HCT116 (cell line): Measurements from ENCODE around the gene MSI2.

ENCODE experiments used
- CBX3 ChIP-seq: IDR thresholded peaks from 2 replicates; pipeline ENCODE4 v1.6.1; 2012; ENCODE audit warnings: low read depth
- CEBPB ChIP-seq: IDR thresholded peaks from 2 replicates; pipeline ENCODE4 v1.6.1; 2012; ENCODE audit warnings: low read depth
- ELF1 ChIP-seq: IDR thresholded peaks from 2 replicates; pipeline ENCODE4 v1.6.1; 2012; ENCODE audit warnings: low read depth, borderline replicate concordance
- EZH2 ChIP-seq: fragments of 200-600 bp; sonication (generic); IDR thresholded peaks from 2 replicates; pipeline ENCODE4 v1.6.1; 2017; ENCODE audit warnings: antibody characterized with exemption, mixed run types
- EZH2phosphoT487 ChIP-seq: fragments of 200-600 bp; IDR thresholded peaks from 2 replicates; pipeline ENCODE4 v1.6.1; 2018; ENCODE audit warnings: antibody characterized with exemption, borderline replicate concordance
- JUND ChIP-seq: IDR thresholded peaks from 2 replicates; pipeline ENCODE4 v1.6.1; 2012
- POLR2A ChIP-seq: IDR thresholded peaks from 2 replicates; pipeline ENCODE4 v1.7.0; 2011; ENCODE audit warnings: borderline replicate concordance; ENCODE audit not compliant: insufficient read depth, insufficient read length; ENCODE audit errors: extremely low read depth
- POLR2AphosphoS5 ChIP-seq: IDR thresholded peaks from 2 replicates; pipeline ENCODE4 v1.6.1; 2011; ENCODE audit warnings: mild to moderate bottlenecking, low read depth, low read length, moderate library complexity
- SRF ChIP-seq: IDR thresholded peaks from 2 replicates; pipeline ENCODE4 v1.6.1; 2012; ENCODE audit warnings: low read depth
- ZNF274 ChIP-seq: fragments of 200-500 bp; sonication (Bioruptor generic); IDR thresholded peaks from 2 replicates; pipeline ENCODE4 v1.6.1; 2014; ENCODE audit warnings: mild to moderate bottlenecking, low read depth, low read length, inconsistent platforms
- TF ChIP-seq, protein P1 (sequence below), 3 experiments: fragments of 200-600 bp in 1 of 3; sonication (generic) in 1 of 3; IDR thresholded peaks in 2 of 3; conservative IDR thresholded peaks in 1 of 3; 2 replicates each; pipeline ENCODE4 v1.5.1; 2012 to 2017; ENCODE audit warnings: low read depth in 2 of 3, low read length in 2 of 3, antibody characterized with exemption in 1 of 3, borderline replicate concordance in 1 of 3, control low read depth in 1 of 3, mild to moderate bottlenecking in 1 of 3, mixed read lengths in 1 of 3, mixed run types in 1 of 3, moderate library complexity in 1 of 3; ENCODE audit not compliant: insufficient read depth in 1 of 3

DNA sequence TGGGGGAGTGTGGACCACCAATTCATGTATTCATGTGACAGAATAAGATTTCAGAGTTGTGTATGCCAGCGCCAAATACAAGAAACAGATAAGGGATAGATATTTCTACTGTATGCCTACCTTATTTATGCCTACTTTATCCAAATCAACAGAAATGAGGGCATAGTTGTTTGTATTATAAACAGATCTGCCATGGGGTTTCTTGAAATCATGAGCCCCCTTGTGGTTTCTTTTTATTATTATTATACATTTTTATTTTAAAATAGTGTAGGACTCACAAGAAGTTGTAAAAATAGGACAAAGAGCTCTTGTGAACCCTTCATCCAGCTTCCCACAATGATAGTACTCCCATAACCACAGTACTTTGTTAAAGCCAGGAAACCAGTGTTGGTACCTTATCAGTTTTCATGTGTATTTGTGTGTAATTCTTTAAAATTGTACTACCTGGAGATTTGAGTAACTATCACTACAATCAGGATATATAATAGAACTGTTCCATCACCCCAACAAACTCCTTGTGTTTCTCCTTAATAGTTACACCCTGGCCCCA is 259.4 kb downstream of the MSI2 start:
- TF ChIP-seq, protein P1, sequence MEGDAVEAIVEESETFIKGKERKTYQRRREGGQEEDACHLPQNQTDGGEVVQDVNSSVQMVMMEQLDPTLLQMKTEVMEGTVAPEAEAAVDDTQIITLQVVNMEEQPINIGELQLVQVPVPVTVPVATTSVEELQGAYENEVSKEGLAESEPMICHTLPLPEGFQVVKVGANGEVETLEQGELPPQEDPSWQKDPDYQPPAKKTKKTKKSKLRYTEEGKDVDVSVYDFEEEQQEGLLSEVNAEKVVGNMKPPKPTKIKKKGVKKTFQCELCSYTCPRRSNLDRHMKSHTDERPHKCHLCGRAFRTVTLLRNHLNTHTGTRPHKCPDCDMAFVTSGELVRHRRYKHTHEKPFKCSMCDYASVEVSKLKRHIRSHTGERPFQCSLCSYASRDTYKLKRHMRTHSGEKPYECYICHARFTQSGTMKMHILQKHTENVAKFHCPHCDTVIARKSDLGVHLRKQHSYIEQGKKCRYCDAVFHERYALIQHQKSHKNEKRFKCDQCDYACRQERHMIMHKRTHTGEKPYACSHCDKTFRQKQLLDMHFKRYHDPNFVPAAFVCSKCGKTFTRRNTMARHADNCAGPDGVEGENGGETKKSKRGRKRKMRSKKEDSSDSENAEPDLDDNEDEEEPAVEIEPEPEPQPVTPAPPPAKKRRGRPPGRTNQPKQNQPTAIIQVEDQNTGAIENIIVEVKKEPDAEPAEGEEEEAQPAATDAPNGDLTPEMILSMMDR (IDR thresholded peaks at IDR 0.05 in 2 of 3, conservative IDR thresholded peaks at IDR 0.05 in 1 of 3; ENCODE audit: borderline replicate concordance in 1 of 3, insufficient read depth in 1 of 3, low read depth in 2 of 3, low read length in 2 of 3): peak in 1 of 3 experiments; percentile 54; a peak in 1 of 6 replicates
- no peak for TF ChIP-seq CBX3
- TF ChIP-seq CEBPB: no peak
- no peak for TF ChIP-seq ZNF274
- TF ChIP-seq ELF1: no peak
- TF ChIP-seq EZH2phosphoT487: no peak
- TF ChIP-seq EZH2: no peak
- no peak for TF ChIP-seq SRF
- no peak for TF ChIP-seq POLR2AphosphoS5
- TF ChIP-seq JUND: no peak
- TF ChIP-seq POLR2A: no peak
